ENCODE data around the gene ADGRL3.

Gene ADGRL3

GRCh38 chr4:61992351-61992750 lies 792.2 kb downstream of the ADGRL3 start:
- no peaks in the 10 kb centered on the region for H3K9me3 ChIP-seq (ENCODE audit: insufficient read depth, low read length)
- no peaks in the 10 kb centered on the region for H3K36me3 ChIP-seq (ENCODE audit: low read length)
- no peaks in the 10 kb centered on the region for H3K9me2 ChIP-seq (replicated peaks; ENCODE audit: insufficient read depth, low read length)
- H3K27ac ChIP-seq (ENCODE audit: low read depth, low read length): no peak overlapping the region
- no peak overlapping the region for H3K4me2 ChIP-seq (ENCODE audit: low read depth, low read length, poor library complexity, severe bottlenecking)
- no peak overlapping the region for H2AFZ ChIP-seq (ENCODE audit: low read depth, low read length, severe bottlenecking)
- TF ChIP-seq EZH2phosphoT487 (conservative IDR thresholded peaks at IDR 0.05; ENCODE audit: low read length): no peak
- TF ChIP-seq, protein P1, sequence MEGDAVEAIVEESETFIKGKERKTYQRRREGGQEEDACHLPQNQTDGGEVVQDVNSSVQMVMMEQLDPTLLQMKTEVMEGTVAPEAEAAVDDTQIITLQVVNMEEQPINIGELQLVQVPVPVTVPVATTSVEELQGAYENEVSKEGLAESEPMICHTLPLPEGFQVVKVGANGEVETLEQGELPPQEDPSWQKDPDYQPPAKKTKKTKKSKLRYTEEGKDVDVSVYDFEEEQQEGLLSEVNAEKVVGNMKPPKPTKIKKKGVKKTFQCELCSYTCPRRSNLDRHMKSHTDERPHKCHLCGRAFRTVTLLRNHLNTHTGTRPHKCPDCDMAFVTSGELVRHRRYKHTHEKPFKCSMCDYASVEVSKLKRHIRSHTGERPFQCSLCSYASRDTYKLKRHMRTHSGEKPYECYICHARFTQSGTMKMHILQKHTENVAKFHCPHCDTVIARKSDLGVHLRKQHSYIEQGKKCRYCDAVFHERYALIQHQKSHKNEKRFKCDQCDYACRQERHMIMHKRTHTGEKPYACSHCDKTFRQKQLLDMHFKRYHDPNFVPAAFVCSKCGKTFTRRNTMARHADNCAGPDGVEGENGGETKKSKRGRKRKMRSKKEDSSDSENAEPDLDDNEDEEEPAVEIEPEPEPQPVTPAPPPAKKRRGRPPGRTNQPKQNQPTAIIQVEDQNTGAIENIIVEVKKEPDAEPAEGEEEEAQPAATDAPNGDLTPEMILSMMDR (IDR thresholded peaks at IDR 0.05; ENCODE audit: insufficient read depth, low read length, poor library complexity, severe bottlenecking): no peak
- no peaks in the 10 kb centered on the region for H3F3A ChIP-seq (ENCODE audit: insufficient read depth)
- no peaks in the 10 kb centered on the region for H3K27me3 ChIP-seq (ENCODE audit: low read length)
- no peaks in the 10 kb centered on the region for H4K20me1 ChIP-seq (ENCODE audit: low read depth, low read length)
- no peak overlapping the region for H3K9ac ChIP-seq (ENCODE audit: low read length)
- no peaks in the 10 kb centered on the region for H3K79me2 ChIP-seq (ENCODE audit: insufficient read depth, low read length)
- no peak overlapping the region for H3K4me3 ChIP-seq (ENCODE audit: insufficient read depth, low read length, poor library complexity, severe bottlenecking)

- no peaks in the 10 kb centered on the region for H3K79me2 ChIP-seq (ENCODE audit: insufficient read depth, low read length)
- H3K9ac ChIP-seq (ENCODE audit: low read length): no peak overlapping the region
- no peaks in the 10 kb centered on the region for H3K9me2 ChIP-seq (replicated peaks; ENCODE audit: insufficient read depth, low read length)
- no peak overlapping the region for H3K27ac ChIP-seq (ENCODE audit: low read depth, low read length)
- H3K4me3 ChIP-seq (ENCODE audit: insufficient read depth, low read length, poor library complexity, severe bottlenecking): no peak overlapping the region
- H2AFZ ChIP-seq (ENCODE audit: low read depth, low read length, severe bottlenecking): peak overlapping the region; percentile 48
- no peak overlapping the region for H3K4me2 ChIP-seq (ENCODE audit: low read depth, low read length, poor library complexity, severe bottlenecking)
- no peaks in the 10 kb centered on the region for H4K20me1 ChIP-seq (ENCODE audit: low read depth, low read length)
- H3K9me3 ChIP-seq (ENCODE audit: insufficient read depth, low read length): no peaks in the 10 kb centered on the region
- no peaks in the 10 kb centered on the region for H3K27me3 ChIP-seq (ENCODE audit: low read length)
- H3K36me3 ChIP-seq (ENCODE audit: low read length): no peaks in the 10 kb centered on the region
- no peaks in the 10 kb centered on the region for H3F3A ChIP-seq (ENCODE audit: insufficient read depth)
- TF ChIP-seq EZH2phosphoT487 (conservative IDR thresholded peaks at IDR 0.05; ENCODE audit: low read length): no peak
- TF ChIP-seq, protein P1 (IDR thresholded peaks at IDR 0.05; ENCODE audit: insufficient read depth, low read length, poor library complexity, severe bottlenecking): no peak
These were observed 793.9 kb downstream of the ADGRL3 start for GRCh38 chr4:61994036-61994435.

- H2AFZ ChIP-seq (ENCODE audit: low read depth, low read length, severe bottlenecking): peak overlapping the region; percentile 13
- H3K27ac ChIP-seq (ENCODE audit: low read depth, low read length): no peak overlapping the region
- H3K9ac ChIP-seq (ENCODE audit: low read length): no peak overlapping the region
- H3K4me3 ChIP-seq (ENCODE audit: insufficient read depth, low read length, poor library complexity, severe bottlenecking): no peak overlapping the region
- no peaks in the 10 kb centered on the region for H3F3A ChIP-seq (ENCODE audit: insufficient read depth)
- no peaks in the 10 kb centered on the region for H3K27me3 ChIP-seq (ENCODE audit: low read length)
- no peak overlapping the region for H3K4me2 ChIP-seq (ENCODE audit: low read depth, low read length, poor library complexity, severe bottlenecking)
- no peaks in the 10 kb centered on the region for H3K36me3 ChIP-seq (ENCODE audit: low read length)
- no peak for TF ChIP-seq EZH2phosphoT487 (conservative IDR thresholded peaks at IDR 0.05; ENCODE audit: low read length)
- TF ChIP-seq, protein P1 (IDR thresholded peaks at IDR 0.05; ENCODE audit: insufficient read depth, low read length, poor library complexity, severe bottlenecking): no peak
- H3K79me2 ChIP-seq (ENCODE audit: insufficient read depth, low read length): no peaks in the 10 kb centered on the region
- no peaks in the 10 kb centered on the region for H3K9me2 ChIP-seq (replicated peaks; ENCODE audit: insufficient read depth, low read length)
- no peaks in the 10 kb centered on the region for H3K9me3 ChIP-seq (ENCODE audit: insufficient read depth, low read length)
- no peaks in the 10 kb centered on the region for H4K20me1 ChIP-seq (ENCODE audit: low read depth, low read length)
These were observed 795.7 kb downstream of the ADGRL3 start for GRCh38 chr4:61995717-61996340.
